Measurements from ENCODE around the gene NAT10.
A peak's percentile ranks its signal among the peaks of the same experiment; 100 is the strongest.
"Not testable (repeated sequence)": the region's sequence is repeated elsewhere in the genome, so short reads cannot be mapped to it uniquely, and the experiment has no call there.

NAT10 gene

DNA sequence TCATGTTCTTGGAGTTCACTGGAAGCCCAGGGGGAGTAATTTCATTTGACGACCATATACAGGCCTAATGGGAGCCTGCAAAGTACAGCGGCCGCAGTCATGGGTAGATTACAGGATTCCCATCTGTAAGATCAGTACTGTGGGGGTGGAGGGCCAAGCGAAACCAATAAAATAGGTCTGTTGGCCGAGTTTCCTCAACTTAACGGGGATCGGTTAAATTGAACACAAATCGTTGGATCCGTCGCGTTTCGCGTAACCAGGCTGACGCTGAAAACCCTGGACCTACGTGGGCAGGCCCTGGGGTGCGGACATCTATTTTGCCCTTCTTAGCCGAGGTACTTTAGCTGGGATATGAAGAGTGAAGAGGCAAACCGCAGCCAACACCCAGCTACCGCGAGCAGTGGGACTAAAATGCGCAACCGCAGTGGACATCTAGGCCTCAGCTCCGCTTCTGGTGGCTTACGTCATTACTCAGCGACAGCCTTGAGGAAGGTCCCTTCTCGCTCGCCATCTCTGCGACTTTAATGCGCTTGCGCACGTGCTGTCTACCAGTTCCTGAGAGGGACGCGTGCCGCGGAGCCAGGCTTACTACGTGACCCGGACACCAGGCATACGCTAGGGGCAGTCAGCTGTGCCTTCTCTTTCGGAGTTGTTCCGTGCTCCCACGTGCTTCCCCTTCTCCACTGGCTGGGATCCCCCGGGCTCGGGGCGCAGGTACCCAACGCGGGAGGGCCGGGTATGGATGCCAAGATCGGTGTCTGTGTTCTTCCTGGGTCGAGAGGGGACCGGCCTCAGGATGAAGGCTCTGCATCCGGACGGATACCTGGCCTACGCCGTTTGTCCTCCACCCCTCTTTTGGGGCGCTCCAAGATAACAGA, at the start of gene NAT10:
Gene NAT10, plus strand, starts transcription at position 551 of the 878 bp plus-strand sequence. CDS start 2,597 bp downstream, outside the sequence.
- H3K27ac ChIP-seq: peak within 1 kb of the TSS; percentile 92
- ChIA-PET POLR2A (ENCODE audit: low non-redundant PET) (no interaction called here), CTCF (interaction anchor here (0.5 to 0.7 kb wide), 2 partner anchors 373 to 1067 kb away, joined by 3 read pairs; no protein-coding TSS in a partner anchor)
- peak; percentile 94 for DNase-seq (ENCODE audit: low spot score)
- TF ChIP-seq, protein P1, sequence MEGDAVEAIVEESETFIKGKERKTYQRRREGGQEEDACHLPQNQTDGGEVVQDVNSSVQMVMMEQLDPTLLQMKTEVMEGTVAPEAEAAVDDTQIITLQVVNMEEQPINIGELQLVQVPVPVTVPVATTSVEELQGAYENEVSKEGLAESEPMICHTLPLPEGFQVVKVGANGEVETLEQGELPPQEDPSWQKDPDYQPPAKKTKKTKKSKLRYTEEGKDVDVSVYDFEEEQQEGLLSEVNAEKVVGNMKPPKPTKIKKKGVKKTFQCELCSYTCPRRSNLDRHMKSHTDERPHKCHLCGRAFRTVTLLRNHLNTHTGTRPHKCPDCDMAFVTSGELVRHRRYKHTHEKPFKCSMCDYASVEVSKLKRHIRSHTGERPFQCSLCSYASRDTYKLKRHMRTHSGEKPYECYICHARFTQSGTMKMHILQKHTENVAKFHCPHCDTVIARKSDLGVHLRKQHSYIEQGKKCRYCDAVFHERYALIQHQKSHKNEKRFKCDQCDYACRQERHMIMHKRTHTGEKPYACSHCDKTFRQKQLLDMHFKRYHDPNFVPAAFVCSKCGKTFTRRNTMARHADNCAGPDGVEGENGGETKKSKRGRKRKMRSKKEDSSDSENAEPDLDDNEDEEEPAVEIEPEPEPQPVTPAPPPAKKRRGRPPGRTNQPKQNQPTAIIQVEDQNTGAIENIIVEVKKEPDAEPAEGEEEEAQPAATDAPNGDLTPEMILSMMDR (conservative IDR thresholded peaks at IDR 0.05; ENCODE audit: low read depth): no peak

DNA sequence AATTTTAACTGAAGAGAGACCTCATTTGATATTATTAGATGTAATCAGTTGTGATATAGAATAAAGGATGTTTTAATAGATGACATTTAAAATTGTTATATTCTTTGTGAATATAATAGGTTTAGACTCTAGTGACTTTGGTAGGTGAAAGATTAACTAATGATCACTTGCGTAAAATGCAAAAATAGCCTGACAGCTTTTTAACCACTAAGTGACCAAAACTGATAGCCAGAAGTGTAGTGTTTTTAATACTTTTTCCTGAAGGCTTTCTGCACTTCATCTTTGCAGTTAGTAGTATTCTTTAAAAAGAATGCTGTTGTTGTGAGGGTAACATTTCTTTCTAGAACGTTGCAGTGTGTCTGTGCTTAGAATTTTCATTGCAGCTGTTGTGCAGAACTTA, 48.8 kb upstream of the NAT10 start:
- H3K27ac ChIP-seq: no peak overlapping the region
- TF ChIP-seq, protein P1 (conservative IDR thresholded peaks at IDR 0.05; ENCODE audit: low read depth): no peak
- no peak for DNase-seq (ENCODE audit: low spot score)
- CTCF ChIA-PET: interaction anchor here (0.7 kb wide), 1 partner anchor 1002 kb away, joined by 3 read pairs; no protein-coding TSS in a partner anchor
- POLR2A ChIA-PET (ENCODE audit: low non-redundant PET): no interaction called here

DNA sequence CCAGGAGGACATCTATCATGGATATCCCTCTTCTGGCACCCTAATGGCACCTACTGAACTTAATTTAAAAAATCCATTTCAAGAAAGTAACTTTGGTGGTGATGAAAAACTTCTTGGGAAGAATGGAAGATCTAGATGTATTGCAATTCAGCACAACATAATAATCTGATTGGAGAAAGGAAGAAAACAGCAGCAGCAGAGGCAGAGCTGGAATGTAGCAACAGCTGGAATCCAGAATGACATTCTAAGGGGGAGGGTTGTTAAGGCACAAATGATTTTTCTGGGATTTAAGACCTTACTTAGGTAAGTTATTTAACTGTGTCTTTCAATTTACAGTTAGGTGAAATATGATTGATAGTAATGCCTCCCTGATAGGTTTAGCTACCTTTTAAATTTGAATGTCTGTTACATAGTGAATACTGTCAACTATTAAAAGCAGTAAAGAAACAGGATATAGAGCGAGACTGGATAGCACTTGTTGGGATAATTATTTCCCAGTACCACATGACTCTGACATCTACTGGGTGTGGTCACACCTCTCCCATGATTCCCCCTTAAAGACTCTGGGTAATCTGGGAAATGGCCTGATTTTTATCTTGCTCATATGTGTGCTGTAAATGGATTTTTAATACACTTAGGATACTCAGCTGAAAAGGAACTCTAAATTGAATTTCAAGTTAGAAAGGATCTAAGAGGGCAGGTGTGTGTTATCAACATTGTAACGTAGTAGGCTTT, 42.2 kb upstream of the NAT10 start:
- TF ChIP-seq, protein P1 (conservative IDR thresholded peaks at IDR 0.05; ENCODE audit: low read depth): no peak
- no peak overlapping the region for H3K27ac ChIP-seq
- ChIA-PET POLR2A (ENCODE audit: low non-redundant PET) (no interaction called here), CTCF (interaction anchor here (0.7 kb wide), 1 partner anchor 25 kb away, joined by 7 read pairs; no protein-coding TSS in a partner anchor)
- no peak for DNase-seq (ENCODE audit: low spot score)

DNA sequence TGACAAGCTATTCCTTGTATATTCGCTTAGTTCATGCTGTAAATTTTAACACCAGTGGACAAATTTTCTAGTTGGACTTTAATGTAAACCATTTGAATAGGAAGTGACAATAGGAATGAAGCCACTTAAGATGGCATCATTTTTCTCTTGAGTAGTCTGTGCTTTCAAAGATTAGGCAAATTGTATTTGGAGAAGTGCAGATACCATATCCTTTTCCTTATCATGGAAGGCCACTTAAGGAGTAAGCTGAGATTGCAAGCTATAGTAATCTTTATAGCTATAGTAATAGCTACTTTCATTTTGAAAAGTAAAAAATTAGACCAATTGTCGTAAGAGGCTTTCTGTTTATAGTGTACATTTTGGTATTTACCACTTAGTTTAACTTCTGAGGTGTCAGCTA, 41.1 kb upstream of the NAT10 start:
- CTCF ChIA-PET: no interaction called here

DNA sequence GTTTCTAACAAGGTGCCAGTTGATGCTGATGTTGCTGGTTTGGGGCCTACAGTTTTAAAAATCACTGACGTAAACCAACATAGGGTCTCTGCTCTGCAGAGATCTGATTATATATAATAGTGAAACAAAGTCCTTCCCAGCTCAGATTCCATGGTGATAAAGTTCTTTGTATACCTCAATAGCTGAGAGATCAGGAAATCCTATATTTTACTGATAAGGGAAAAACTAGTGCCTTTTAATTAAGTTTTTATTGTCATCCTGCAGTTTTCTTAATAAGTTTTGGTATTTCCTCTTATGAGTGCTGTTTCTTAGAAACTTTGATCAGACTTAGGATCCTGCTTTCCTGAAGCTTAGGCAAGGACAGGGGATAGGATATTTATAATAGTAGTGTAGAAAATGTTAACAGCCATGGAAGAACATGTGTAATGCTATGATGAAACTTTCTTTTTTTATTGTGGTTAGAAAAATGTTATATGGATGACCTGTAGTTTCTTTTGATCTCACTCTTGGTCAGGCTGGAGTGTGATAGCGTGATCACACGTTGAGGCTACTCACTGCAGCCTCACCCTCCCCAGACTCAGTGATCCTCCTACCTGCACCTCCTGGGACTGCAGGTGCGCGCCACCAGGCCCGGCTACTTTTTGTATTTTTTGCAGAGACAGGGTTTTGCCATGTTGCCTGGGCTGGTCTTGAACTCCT, 39.8 kb upstream of the NAT10 start:
- DNase-seq (ENCODE audit: low spot score): no peak
- CTCF ChIA-PET: interaction anchor here (0.6 to 1.6 kb wide), 3 partner anchors 30 to 397 kb away, joined by 4 to 6 read pairs (median 5); no protein-coding TSS in a partner anchor
- no peak overlapping the region for H3K27ac ChIP-seq
- TF ChIP-seq, protein P1 (conservative IDR thresholded peaks at IDR 0.05; ENCODE audit: low read depth): no peak
- POLR2A ChIA-PET (ENCODE audit: low non-redundant PET): no interaction called here

More for the DNA sequence above, 41.1 kb upstream of the NAT10 start:
- TF ChIP-seq, protein P1 (conservative IDR thresholded peaks at IDR 0.05; ENCODE audit: low read depth): no peak
- POLR2A ChIA-PET (ENCODE audit: low non-redundant PET): no interaction called here
- H3K27ac ChIP-seq: no peak overlapping the region
- no peak for DNase-seq (ENCODE audit: low spot score)

DNA sequence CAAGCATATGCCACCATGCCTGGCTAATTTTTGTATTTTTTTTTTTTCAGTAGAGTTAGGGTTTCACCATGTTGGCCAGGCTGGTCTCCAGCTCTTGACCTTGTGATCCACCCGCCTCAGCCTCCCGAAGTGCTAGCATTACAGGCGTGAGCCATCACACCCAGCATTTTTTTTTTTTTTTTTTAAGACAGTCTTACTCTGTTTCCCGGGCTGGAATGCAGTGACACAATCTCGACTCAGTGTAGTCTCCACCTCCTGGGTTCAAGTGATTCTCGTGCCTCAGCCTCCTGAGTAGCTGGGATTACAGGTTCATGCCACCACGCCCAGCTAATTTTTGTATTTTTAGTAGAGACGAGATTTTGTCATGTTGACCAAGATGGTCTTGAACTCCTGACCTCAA, 38.7 kb upstream of the NAT10 start:
- POLR2A ChIA-PET (ENCODE audit: low non-redundant PET); DNase-seq (ENCODE audit: low spot score); CTCF ChIA-PET; H3K27ac ChIP-seq: not testable (repeated sequence)

Measured in RWPE1 (cell line).